Caco-2 (cell line): ENCODE data around the gene SPEG. TPM values are rescaled to one million over a fixed set of nuclear protein-coding genes. Genes with fewer than 3 reads are reported as not detected.
A peak's percentile ranks its signal among the peaks of the same experiment; 100 is the strongest.

ENCODE experiments used
- BruUV-seq: library from RNA; stranded (reverse); fragments of 400-500 nt; replicated peaks from 2 replicates; lab custom pipeline; 2021; lab: Mats Ljungman, UMichigan
- CTCF ChIA-PET: fragments of 300-600 bp; sonication (Branson Sonifier 250); formaldehyde crosslinking; loops from one replicate; lab custom pipeline; 2022; ENCODE audit warnings: antibody characterized with exemption; lab: Charles Lee
- POLR2A ChIA-PET: fragments of 300-600 bp; sonication (Branson Sonifier 250); formaldehyde crosslinking; loops from one replicate; lab custom pipeline; 2022; ENCODE audit warnings: antibody characterized with exemption; lab: Charles Lee
- DNase-seq, 2 experiments: peaks; one replicate each; pipeline versions ENCODE4 v3.0.0 to v3.0.0-alpha.2; 2020 to 2022
- H3K27me3 ChIP-seq: replicated peaks from 2 replicates; pipeline ENCODE4 v1.6.0; 2011; ENCODE audit warnings: low read length; ENCODE audit not compliant: control insufficient read depth, insufficient read depth
- H3K36me3 ChIP-seq: 2 replicates; pipeline ENCODE4 v1.5.1; 2011; ENCODE audit warnings: low read length; ENCODE audit not compliant: control insufficient read depth, insufficient read depth
- H3K4me1 ChIP-seq: fragments of 250-450 bp; sonication (Bioruptor Pico); 2 replicates; pipeline ENCODE4 v1.5.1; 2020; ENCODE audit warnings: mild to moderate bottlenecking
- H3K4me3 ChIP-seq: 2 replicates; pipeline ENCODE4 v1.5.1; 2011; ENCODE audit warnings: low read depth, mild to moderate bottlenecking, control low read depth, low read length
- H3K9me3 ChIP-seq: fragments of 250-450 bp; sonication (Bioruptor Pico); 2 replicates; pipeline ENCODE4 v1.5.1; 2020; ENCODE audit warnings: mild to moderate bottlenecking, moderate library complexity
- H3K27ac Mint-ChIP-seq: one replicate; pipeline ENCODE4 v1.8.0; 2022; ENCODE audit warnings: mixed read lengths; ENCODE audit not compliant: unreplicated experiment
- H3K27me3 Mint-ChIP-seq: one replicate; pipeline ENCODE4 v1.8.0; 2022; ENCODE audit warnings: mixed read lengths; ENCODE audit not compliant: insufficient read depth, unreplicated experiment
- H3K36me3 Mint-ChIP-seq: one replicate; pipeline ENCODE4 v1.8.0; 2022; ENCODE audit warnings: mild to moderate bottlenecking, mixed read lengths; ENCODE audit not compliant: insufficient read depth, unreplicated experiment
- H3K4me1 Mint-ChIP-seq: one replicate; pipeline ENCODE4 v1.8.0; 2022; ENCODE audit warnings: low read depth, mixed read lengths; ENCODE audit not compliant: unreplicated experiment
- H3K4me3 Mint-ChIP-seq: one replicate; pipeline ENCODE4 v1.8.0; 2022; ENCODE audit warnings: mild to moderate bottlenecking, moderate library complexity, mixed read lengths; ENCODE audit not compliant: unreplicated experiment
- H3K9me3 Mint-ChIP-seq: one replicate; pipeline ENCODE4 v1.8.0; 2022; ENCODE audit warnings: mixed read lengths; ENCODE audit not compliant: unreplicated experiment
- intact Hi-C: fragments of 100-400 bp; cut with micrococcal nuclease; formaldehyde crosslinking; loops from one replicate; pipeline ENCODE4 v1.10.0; 2022; ENCODE audit not compliant: unreplicated experiment
- total RNA-seq: library from RNA; stranded (reverse); gene quantifications from 2 replicates; pipeline ENCODE4 v1.2.3, GENCODE V29; 2022
- TF ChIP-seq, protein P1 (sequence below), 2 experiments: fragments of 200-600 bp in 1 of 2; IDR thresholded peaks; 1 replicate in 1 of 2; 2 replicates in 1 of 2; pipeline versions ENCODE4 v1.5.1 to v1.8.0; 2011 to 2022; ENCODE audit warnings: antibody characterized with exemption in 1 of 2, control low read depth in 1 of 2, inconsistent platforms in 1 of 2, low read depth in 1 of 2, low read length in 1 of 2, mild to moderate bottlenecking in 1 of 2, moderate library complexity in 1 of 2; ENCODE audit not compliant: insufficient read depth in 1 of 2, severe bottlenecking in 1 of 2, unreplicated experiment in 1 of 2

SPEG gene
- total RNA-seq, 1 experiment from 2014 or later, result 18.6 TPM

DNA sequence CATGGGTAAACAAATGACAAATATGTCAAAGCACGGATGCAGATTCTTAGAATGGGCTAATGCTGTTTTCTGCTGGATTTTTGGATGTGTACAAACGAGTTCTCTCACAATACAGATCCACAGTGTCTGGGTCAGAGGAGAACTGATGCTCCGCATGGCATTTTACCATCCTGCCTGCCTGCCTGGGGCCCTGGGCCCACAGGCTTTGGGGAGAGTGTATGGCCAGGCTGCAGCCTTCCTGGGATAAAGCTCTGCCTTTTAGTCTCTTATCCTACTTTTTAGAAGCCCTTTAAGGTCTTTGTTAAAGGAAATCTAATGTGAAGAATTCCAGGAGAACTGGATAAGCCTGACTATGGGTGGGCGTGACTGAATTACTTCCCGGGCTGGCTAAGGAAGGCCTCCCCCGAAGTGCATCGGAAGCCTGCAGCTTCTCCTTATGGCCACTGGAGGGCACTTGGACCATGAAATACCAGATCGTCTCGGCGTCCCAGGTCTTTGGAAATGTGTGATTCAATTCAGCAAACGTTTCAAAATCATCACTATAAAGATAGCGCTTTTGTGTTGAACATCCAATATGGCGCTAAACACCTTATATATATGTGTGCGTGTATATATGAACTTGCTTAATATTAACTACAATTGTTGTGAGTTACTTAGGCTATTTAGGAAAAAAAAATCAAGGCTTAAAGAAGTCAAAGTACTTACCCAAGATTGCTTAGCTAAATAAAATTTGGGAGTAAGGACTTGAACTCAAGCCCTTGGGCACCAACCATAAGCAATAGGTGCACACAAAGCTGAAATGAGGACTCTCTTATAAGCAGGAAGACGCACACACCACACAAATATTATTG, 31.8 kb upstream of the SPEG start:
- Mint-ChIP-seq H3K36me3 (no peaks in the 10 kb centered on the region), H3K4me1 (peaks cover 28% of the 10 kb centered on the region), H3K27me3 (no peaks in the 10 kb centered on the region), H3K4me3 (no peak overlapping the region), H3K9me3 (no peaks in the 10 kb centered on the region), H3K27ac (no peak overlapping the region)
- Histone ChIP-seq H3K4me1 (peaks cover 28% of the 10 kb centered on the region), H3K4me3 (no peak overlapping the region), H3K9me3 (no peaks in the 10 kb centered on the region), H3K36me3 (no peaks in the 10 kb centered on the region), H3K27me3 (no peaks in the 10 kb centered on the region)
- no TSS peak for BruUV-seq
- intact Hi-C loops, result loop anchor here (1.0 kb wide), 4 partner anchors 31 to 127 kb away; partner anchors contain the start of genes GMPPA and SPEG
- DNase-seq, result peak; percentile 78 to 80
- ChIA-PET CTCF (interaction anchor here (0.6 to 3.8 kb wide), 18 partner anchors 15 to 283 kb away, joined by 3 to 36 read pairs (median 5); partner anchors contain the start of genes DES, DNPEP and GMPPA), POLR2A (interaction anchor here (1.9 kb wide), 1 partner anchor 16 kb away, joined by 7 read pairs; the partner anchor contains the start of gene DNPEP)
- TF ChIP-seq, protein P1, sequence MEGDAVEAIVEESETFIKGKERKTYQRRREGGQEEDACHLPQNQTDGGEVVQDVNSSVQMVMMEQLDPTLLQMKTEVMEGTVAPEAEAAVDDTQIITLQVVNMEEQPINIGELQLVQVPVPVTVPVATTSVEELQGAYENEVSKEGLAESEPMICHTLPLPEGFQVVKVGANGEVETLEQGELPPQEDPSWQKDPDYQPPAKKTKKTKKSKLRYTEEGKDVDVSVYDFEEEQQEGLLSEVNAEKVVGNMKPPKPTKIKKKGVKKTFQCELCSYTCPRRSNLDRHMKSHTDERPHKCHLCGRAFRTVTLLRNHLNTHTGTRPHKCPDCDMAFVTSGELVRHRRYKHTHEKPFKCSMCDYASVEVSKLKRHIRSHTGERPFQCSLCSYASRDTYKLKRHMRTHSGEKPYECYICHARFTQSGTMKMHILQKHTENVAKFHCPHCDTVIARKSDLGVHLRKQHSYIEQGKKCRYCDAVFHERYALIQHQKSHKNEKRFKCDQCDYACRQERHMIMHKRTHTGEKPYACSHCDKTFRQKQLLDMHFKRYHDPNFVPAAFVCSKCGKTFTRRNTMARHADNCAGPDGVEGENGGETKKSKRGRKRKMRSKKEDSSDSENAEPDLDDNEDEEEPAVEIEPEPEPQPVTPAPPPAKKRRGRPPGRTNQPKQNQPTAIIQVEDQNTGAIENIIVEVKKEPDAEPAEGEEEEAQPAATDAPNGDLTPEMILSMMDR (IDR thresholded peaks at IDR 0.05; ENCODE audit: insufficient read depth in 1 of 2, low read depth in 1 of 2, low read length in 1 of 2, severe bottlenecking in 1 of 2, unreplicated experiment in 1 of 2), result peak; percentile 82 to 95

DNA sequence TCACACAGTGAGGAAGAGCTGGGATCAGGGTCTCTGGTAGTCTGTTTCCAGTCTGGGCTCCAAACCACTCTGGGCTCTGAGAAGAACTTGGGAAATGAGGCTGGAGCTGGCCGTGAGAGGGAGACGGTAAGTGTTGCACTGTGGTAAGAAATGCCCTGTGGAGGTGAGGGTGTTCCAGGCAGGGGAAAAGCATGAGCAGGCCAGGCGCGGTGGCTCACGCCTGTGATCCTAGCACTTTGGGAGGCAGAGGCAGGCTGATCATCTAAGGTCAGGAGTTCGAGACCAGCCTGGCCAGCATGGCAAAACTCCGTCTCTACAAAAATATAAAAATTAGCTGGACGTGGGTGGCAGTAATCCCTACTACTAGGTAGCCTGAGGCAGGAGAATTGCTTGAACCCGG, 30.8 kb upstream of the SPEG start:
- ChIA-PET POLR2A (interaction anchor here (1.9 kb wide), 1 partner anchor 16 kb away, joined by 7 read pairs; the partner anchor contains the start of gene DNPEP), CTCF (interaction anchor here (0.6 to 3.8 kb wide), 8 partner anchors 13 to 126 kb away, joined by 3 to 36 read pairs (median 6); partner anchors contain the start of gene DNPEP)
- Histone ChIP-seq H3K4me3 (no peak overlapping the region), H3K27me3 (no peaks in the 10 kb centered on the region), H3K36me3 (no peaks in the 10 kb centered on the region), H3K4me1 (peaks cover 19% of the 10 kb centered on the region), H3K9me3 (no peaks in the 10 kb centered on the region)
- H3K27ac Mint-ChIP-seq, result no peak overlapping the region
- no TSS peak for BruUV-seq
- H3K9me3 Mint-ChIP-seq, result no peaks in the 10 kb centered on the region
- no peaks in the 10 kb centered on the region for H3K36me3 Mint-ChIP-seq
- no peaks in the 10 kb centered on the region for H3K27me3 Mint-ChIP-seq
- no peak for DNase-seq
- peaks cover 28% of the 10 kb centered on the region for H3K4me1 Mint-ChIP-seq
- no peak overlapping the region for H3K4me3 Mint-ChIP-seq
- TF ChIP-seq, protein P1 (IDR thresholded peaks at IDR 0.05; ENCODE audit: insufficient read depth in 1 of 2, low read depth in 1 of 2, low read length in 1 of 2, severe bottlenecking in 1 of 2, unreplicated experiment in 1 of 2), result no peak
- intact Hi-C loops, result loop anchor here (1.0 kb wide), 4 partner anchors 30 to 126 kb away; partner anchors contain the start of genes GMPPA and SPEG

DNA sequence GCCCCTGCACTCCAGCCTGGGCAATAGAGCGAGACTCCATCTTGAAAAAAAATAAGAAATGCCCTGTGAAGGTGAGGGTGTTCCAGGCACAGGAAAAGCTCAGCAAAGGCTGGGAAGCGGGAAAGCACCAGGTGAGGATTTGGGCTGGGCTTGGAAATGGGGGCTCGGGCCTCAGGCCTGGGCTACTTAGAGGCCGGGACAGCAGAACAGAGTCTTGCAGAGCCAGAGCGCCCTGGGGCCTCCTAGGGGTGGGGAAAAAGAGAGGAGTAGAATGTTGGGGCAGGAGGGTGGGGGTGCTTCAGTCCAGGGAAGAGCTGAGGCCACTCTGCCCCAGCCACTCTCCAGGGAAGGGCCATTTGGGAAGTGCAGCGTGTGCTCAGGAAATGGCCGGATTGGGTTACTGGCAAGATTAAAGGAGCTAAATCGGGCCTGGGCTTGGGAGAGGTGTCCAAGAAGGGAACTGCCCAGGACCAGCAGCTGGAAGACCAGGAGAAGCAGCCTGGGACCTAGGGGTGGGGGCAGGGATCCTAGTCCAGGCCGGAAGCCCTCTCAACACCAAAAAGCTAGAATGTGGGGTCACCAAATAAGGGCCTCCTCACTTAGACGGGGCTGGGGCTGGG, 30.2 kb upstream of the SPEG start:
- Histone ChIP-seq H3K9me3 (no peaks in the 10 kb centered on the region), H3K4me3 (no peak overlapping the region), H3K36me3 (no peaks in the 10 kb centered on the region), H3K27me3 (no peaks in the 10 kb centered on the region), H3K4me1 (peaks cover 16% of the 10 kb centered on the region)
- Mint-ChIP-seq H3K36me3 (no peaks in the 10 kb centered on the region), H3K27ac (no peak overlapping the region), H3K4me3 (no peak overlapping the region), H3K9me3 (no peaks in the 10 kb centered on the region), H3K27me3 (no peaks in the 10 kb centered on the region), H3K4me1 (peaks cover 28% of the 10 kb centered on the region)
- no TSS peak for BruUV-seq
- DNase-seq, result no peak
- TF ChIP-seq, protein P1 (IDR thresholded peaks at IDR 0.05; ENCODE audit: insufficient read depth in 1 of 2, low read depth in 1 of 2, low read length in 1 of 2, severe bottlenecking in 1 of 2, unreplicated experiment in 1 of 2), result no peak
- intact Hi-C loops, result no loop called here
- POLR2A ChIA-PET, result interaction anchor here (0.6 kb wide), 1 partner anchor 37 kb away, joined by 3 read pairs; no protein-coding TSS in a partner anchor
- CTCF ChIA-PET, result interaction anchor here (0.6 to 3.8 kb wide), 10 partner anchors 12 to 245 kb away, joined by 3 to 36 read pairs (median 4); partner anchors contain the start of gene DNPEP
